ENCODE measurements around the gene SAP25.
"Not testable (repeated sequence)": the region's sequence is repeated elsewhere in the genome, so short reads cannot be mapped to it uniquely, and the experiment has no call there.

SAP25 gene

GRCh38 chr7:100546926-100547800 lies 26.5 kb downstream of the SAP25 start:
- no peaks in the 10 kb centered on the region for H3K27me3 ChIP-seq (ENCODE audit: control insufficient read depth in 1 of 2, insufficient read depth in 2 of 2, low read length in 2 of 2)
- peaks cover 36% of the 10 kb centered on the region for H3K4me1 ChIP-seq (ENCODE audit: insufficient read depth, low read length)
- H3K4me3 ChIP-seq (ENCODE audit: low read depth in 1 of 2, low read length in 2 of 2), result peak overlapping the region in 1 of 2 donors; percentile 7
- H3K27ac ChIP-seq (ENCODE audit: low read depth, low read length), result peak overlapping the region; percentile 90
- no peaks in the 10 kb centered on the region for H3K9me3 ChIP-seq (ENCODE audit: low read length)
- H3K36me3 ChIP-seq (ENCODE audit: insufficient read depth, low read length), result no peaks in the 10 kb centered on the region
- peak overlapping the region; percentile 24 for H3K9ac ChIP-seq (ENCODE audit: low read length)

- Histone ChIP-seq H3K4me1 (ENCODE audit: insufficient read depth, low read length) (peaks cover 36% of the 10 kb centered on the region), H3K9ac (ENCODE audit: low read length) (no peak overlapping the region), H3K27me3 (ENCODE audit: control insufficient read depth in 1 of 2, insufficient read depth in 2 of 2, low read length in 2 of 2) (no peaks in the 10 kb centered on the region), H3K4me3 (ENCODE audit: low read depth in 1 of 2, low read length in 2 of 2) (peak overlapping the region in 1 of 2 donors; percentile 7), H3K9me3 (ENCODE audit: low read length) (no peaks in the 10 kb centered on the region), H3K27ac (ENCODE audit: low read depth, low read length) (peak overlapping the region; percentile 90), H3K36me3 (ENCODE audit: insufficient read depth, low read length) (no peaks in the 10 kb centered on the region)
Observed at GRCh38 chr7:100546129-100546925, 27.4 kb downstream of the SAP25 start.

- H3K27ac ChIP-seq (ENCODE audit: low read depth, low read length), result peak overlapping the region; percentile 90
- H3K9ac ChIP-seq (ENCODE audit: low read length), result no peak overlapping the region
- no peaks in the 10 kb centered on the region for H3K9me3 ChIP-seq (ENCODE audit: low read length)
- peaks cover 36% of the 10 kb centered on the region for H3K4me1 ChIP-seq (ENCODE audit: insufficient read depth, low read length)
- H3K27me3 ChIP-seq (ENCODE audit: control insufficient read depth in 1 of 2, insufficient read depth in 2 of 2, low read length in 2 of 2), result no peaks in the 10 kb centered on the region
- H3K4me3 ChIP-seq (ENCODE audit: low read depth in 1 of 2, low read length in 2 of 2), result no peak overlapping the region
- no peaks in the 10 kb centered on the region for H3K36me3 ChIP-seq (ENCODE audit: insufficient read depth, low read length)
Observed at GRCh38 chr7:100545360-100546128, 28.2 kb downstream of the SAP25 start.

- Histone ChIP-seq H3K9me3 (ENCODE audit: low read length) (no peaks in the 10 kb centered on the region), H3K4me1 (ENCODE audit: insufficient read depth, low read length) (peaks cover 41% of the 10 kb centered on the region), H3K27me3 (ENCODE audit: control insufficient read depth in 1 of 2, insufficient read depth in 2 of 2, low read length in 2 of 2) (no peaks in the 10 kb centered on the region), H3K9ac (ENCODE audit: low read length) (no peak overlapping the region), H3K4me3 (ENCODE audit: low read depth in 1 of 2, low read length in 2 of 2) (no peak overlapping the region), H3K36me3 (ENCODE audit: insufficient read depth, low read length) (no peaks in the 10 kb centered on the region), H3K27ac (ENCODE audit: low read depth, low read length) (peak overlapping the region; percentile 90)
Observed at GRCh38 chr7:100544967-100545359, 28.7 kb downstream of the SAP25 start.

- Histone ChIP-seq H3K4me3 (ENCODE audit: low read depth in 1 of 2, low read length in 2 of 2) (no peak overlapping the region), H3K36me3 (ENCODE audit: insufficient read depth, low read length) (no peaks in the 10 kb centered on the region), H3K9me3 (ENCODE audit: low read length) (no peaks in the 10 kb centered on the region), H3K9ac (ENCODE audit: low read length) (no peak overlapping the region), H3K27ac (ENCODE audit: low read depth, low read length) (no peak overlapping the region), H3K27me3 (ENCODE audit: control insufficient read depth in 1 of 2, insufficient read depth in 2 of 2, low read length in 2 of 2) (no peaks in the 10 kb centered on the region), H3K4me1 (ENCODE audit: insufficient read depth, low read length) (peaks cover 44% of the 10 kb centered on the region)
Observed at GRCh38 chr7:100544386-100544785, 29.3 kb downstream of the SAP25 start.

GRCh38 chr7:100543586-100543985 lies 30.1 kb downstream of the SAP25 start:
- Histone ChIP-seq H3K9me3 (ENCODE audit: low read length) (no peaks in the 10 kb centered on the region), H3K27ac (ENCODE audit: low read depth, low read length) (no peak overlapping the region), H3K9ac (ENCODE audit: low read length) (no peak overlapping the region)

GRCh38 chr7:100541309-100541708 lies 32.4 kb downstream of the SAP25 start:
- not testable (repeated sequence) for H3K9ac ChIP-seq (ENCODE audit: low read length); H3K4me3 ChIP-seq (ENCODE audit: low read depth in 1 of 2, low read length in 2 of 2); H3K27ac ChIP-seq (ENCODE audit: low read depth, low read length); H3K9me3 ChIP-seq (ENCODE audit: low read length); H3K27me3 ChIP-seq (ENCODE audit: control insufficient read depth in 1 of 2, insufficient read depth in 2 of 2, low read length in 2 of 2); H3K36me3 ChIP-seq (ENCODE audit: insufficient read depth, low read length)
- H3K4me1 ChIP-seq (ENCODE audit: insufficient read depth, low read length), result peaks cover 30% of the 10 kb centered on the region

More at GRCh38 chr7:100543586-100543985, 30.1 kb downstream of the SAP25 start:
- no peaks in the 10 kb centered on the region for H3K27me3 ChIP-seq (ENCODE audit: control insufficient read depth in 1 of 2, insufficient read depth in 2 of 2, low read length in 2 of 2)
- no peaks in the 10 kb centered on the region for H3K36me3 ChIP-seq (ENCODE audit: insufficient read depth, low read length)
- H3K4me1 ChIP-seq (ENCODE audit: insufficient read depth, low read length), result peaks cover 44% of the 10 kb centered on the region
- no peak overlapping the region for H3K4me3 ChIP-seq (ENCODE audit: low read depth in 1 of 2, low read length in 2 of 2)

- Histone ChIP-seq H3K36me3 (ENCODE audit: insufficient read depth, low read length) (no peaks in the 10 kb centered on the region), H3K4me3 (ENCODE audit: low read depth in 1 of 2, low read length in 2 of 2) (peak overlapping the region; percentile 55 to 74), H3K9ac (ENCODE audit: low read length) (no peak overlapping the region), H3K9me3 (ENCODE audit: low read length) (no peaks in the 10 kb centered on the region), H3K27ac (ENCODE audit: low read depth, low read length) (no peak overlapping the region), H3K27me3 (ENCODE audit: control insufficient read depth in 1 of 2, insufficient read depth in 2 of 2, low read length in 2 of 2) (no peaks in the 10 kb centered on the region), H3K4me1 (ENCODE audit: insufficient read depth, low read length) (peaks cover 19% of the 10 kb centered on the region)
Observed at GRCh38 chr7:100540073-100540723, 33.5 kb downstream of the SAP25 start.

- no peak overlapping the region for H3K9ac ChIP-seq (ENCODE audit: low read length)
- peak overlapping the region; percentile 55 to 74 for H3K4me3 ChIP-seq (ENCODE audit: low read depth in 1 of 2, low read length in 2 of 2)
- peak overlapping the region; percentile 80 for H3K27ac ChIP-seq (ENCODE audit: low read depth, low read length)
- H3K9me3 ChIP-seq (ENCODE audit: low read length), result no peaks in the 10 kb centered on the region
- no peaks in the 10 kb centered on the region for H3K27me3 ChIP-seq (ENCODE audit: control insufficient read depth in 1 of 2, insufficient read depth in 2 of 2, low read length in 2 of 2)
- H3K36me3 ChIP-seq (ENCODE audit: insufficient read depth, low read length), result no peaks in the 10 kb centered on the region
- H3K4me1 ChIP-seq (ENCODE audit: insufficient read depth, low read length), result peaks cover 14% of the 10 kb centered on the region
Observed at GRCh38 chr7:100539436-100540006, 34.2 kb downstream of the SAP25 start.

- peaks cover 14% of the 10 kb centered on the region for H3K4me1 ChIP-seq (ENCODE audit: insufficient read depth, low read length)
- H3K9me3 ChIP-seq (ENCODE audit: low read length), result no peaks in the 10 kb centered on the region
- no peaks in the 10 kb centered on the region for H3K27me3 ChIP-seq (ENCODE audit: control insufficient read depth in 1 of 2, insufficient read depth in 2 of 2, low read length in 2 of 2)
- peak within 1 kb of the TSS; percentile 80 for H3K27ac ChIP-seq (ENCODE audit: low read depth, low read length)
- H3K4me3 ChIP-seq (ENCODE audit: low read depth in 1 of 2, low read length in 2 of 2), result peak within 1 kb of the TSS; percentile 55 to 74
- H3K9ac ChIP-seq (ENCODE audit: low read length), result peak within 1 kb of the TSS; percentile 27
- H3K36me3 ChIP-seq (ENCODE audit: insufficient read depth, low read length), result no peaks in the 10 kb centered on the region
Observed at GRCh38 chr7:100538654-100539435, 34.9 kb downstream of the SAP25 start, which contains the start of gene AGFG2. Gene AGFG2 (plus strand): TSS chr7:100539203. CDS start chr7:100539347, 144 bp downstream.
